Testis (tissue), 2 donors: ENCODE results near the gene ARFGEF3.

ENCODE experiments used
- POLR2A ChIP-seq: fragments of 450-650 bp; IDR thresholded peaks from one replicate; pipeline ENCODE4 v1.6.1; 2017; ENCODE audit warnings: antibody characterized with exemption, mild to moderate bottlenecking, moderate library complexity
- TF ChIP-seq, protein P1 (sequence below), 3 experiments: fragments of 450-650 bp in 2 of 3; fragments of 200-600 bp in 1 of 3; sonication (generic) in 1 of 3; IDR thresholded peaks; one replicate each; pipeline ENCODE4 v1.5.1; 2016 to 2019; ENCODE audit warnings: antibody characterized with exemption in 3 of 3, mild to moderate bottlenecking in 2 of 3, moderate library complexity in 1 of 3

DNA sequence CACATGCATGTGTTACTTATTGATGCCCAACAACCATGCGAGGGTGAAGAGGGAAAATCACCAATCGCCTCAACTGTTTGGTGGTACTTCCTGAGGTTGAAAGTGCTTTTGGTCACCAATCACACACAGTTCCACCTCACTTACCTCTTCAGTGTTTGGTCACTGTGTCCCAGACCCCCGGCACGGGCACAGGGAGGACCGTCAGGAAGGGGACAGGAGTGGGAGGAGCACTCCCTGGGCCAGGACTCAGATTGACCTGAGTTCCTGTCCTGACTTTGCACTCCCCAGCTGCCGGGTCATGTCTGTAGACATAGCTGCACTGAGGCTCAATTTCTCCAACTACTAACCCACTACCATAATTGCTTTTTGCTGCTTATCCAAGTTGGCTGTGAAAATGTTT is 130.7 kb downstream of the ARFGEF3 start:
- TF ChIP-seq POLR2A: no peak
- TF ChIP-seq, protein P1, sequence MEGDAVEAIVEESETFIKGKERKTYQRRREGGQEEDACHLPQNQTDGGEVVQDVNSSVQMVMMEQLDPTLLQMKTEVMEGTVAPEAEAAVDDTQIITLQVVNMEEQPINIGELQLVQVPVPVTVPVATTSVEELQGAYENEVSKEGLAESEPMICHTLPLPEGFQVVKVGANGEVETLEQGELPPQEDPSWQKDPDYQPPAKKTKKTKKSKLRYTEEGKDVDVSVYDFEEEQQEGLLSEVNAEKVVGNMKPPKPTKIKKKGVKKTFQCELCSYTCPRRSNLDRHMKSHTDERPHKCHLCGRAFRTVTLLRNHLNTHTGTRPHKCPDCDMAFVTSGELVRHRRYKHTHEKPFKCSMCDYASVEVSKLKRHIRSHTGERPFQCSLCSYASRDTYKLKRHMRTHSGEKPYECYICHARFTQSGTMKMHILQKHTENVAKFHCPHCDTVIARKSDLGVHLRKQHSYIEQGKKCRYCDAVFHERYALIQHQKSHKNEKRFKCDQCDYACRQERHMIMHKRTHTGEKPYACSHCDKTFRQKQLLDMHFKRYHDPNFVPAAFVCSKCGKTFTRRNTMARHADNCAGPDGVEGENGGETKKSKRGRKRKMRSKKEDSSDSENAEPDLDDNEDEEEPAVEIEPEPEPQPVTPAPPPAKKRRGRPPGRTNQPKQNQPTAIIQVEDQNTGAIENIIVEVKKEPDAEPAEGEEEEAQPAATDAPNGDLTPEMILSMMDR (IDR thresholded peaks at IDR 0.05): no peak
